ENCODE results near the gene PSMC3IP. TPM values are rescaled to one million over a fixed set of nuclear protein-coding genes. Genes with fewer than 3 reads are reported as not detected.
"Not testable (repeated sequence)": the region's sequence is repeated elsewhere in the genome, so short reads cannot be mapped to it uniquely, and the experiment has no call there.

The PSMC3IP gene
- total RNA-seq, 1 experiment from 2014 or later, result 5.6 TPM

GRCh38 chr17:42552736-42553135, 24.8 kb downstream of the PSMC3IP start, which contains the start of gene HSD17B1:
TSS of gene HSD17B1 (plus strand) at chr17:42552923. CDS start at chr17:42552934, 11 bp downstream.
- not testable (repeated sequence) for H3K27me3 ChIP-seq, H3K36me3 ChIP-seq, H3K9me3 ChIP-seq, DNase-seq
- peak within 1 kb of the TSS; percentile 76 for H3K4me3 ChIP-seq

- H3K27me3 ChIP-seq, result no peaks in the 10 kb centered on the region
- no peak for DNase-seq
These were observed 28.4 kb downstream of the PSMC3IP start for GRCh38 chr17:42548993-42549755.

GRCh38 chr17:42548070-42548837, 29.3 kb downstream of the PSMC3IP start:
- H3K9me3 ChIP-seq, result no peaks in the 10 kb centered on the region
- H3K4me3 ChIP-seq, result no peak overlapping the region
- no peak for DNase-seq
- H3K36me3 ChIP-seq, result peaks cover 9% of the 10 kb centered on the region
- H3K27me3 ChIP-seq, result no peaks in the 10 kb centered on the region

More at GRCh38 chr17:42548993-42549755, 28.4 kb downstream of the PSMC3IP start:
- Histone ChIP-seq H3K4me3 (no peak overlapping the region), H3K36me3 (peaks cover 3% of the 10 kb centered on the region), H3K9me3 (no peaks in the 10 kb centered on the region)

GRCh38 chr17:42547698-42548069, 29.8 kb downstream of the PSMC3IP start:
- no peak for DNase-seq
- Histone ChIP-seq H3K9me3 (no peaks in the 10 kb centered on the region), H3K27me3 (no peaks in the 10 kb centered on the region), H3K4me3 (no peak overlapping the region), H3K36me3 (peaks cover 14% of the 10 kb centered on the region)

GRCh38 chr17:42547001-42547461, 30.5 kb downstream of the PSMC3IP start:
- Histone ChIP-seq H3K36me3 (peaks cover 19% of the 10 kb centered on the region), H3K9me3 (no peaks in the 10 kb centered on the region), H3K4me3 (no peak overlapping the region), H3K27me3 (no peaks in the 10 kb centered on the region)
- no peak for DNase-seq

GRCh38 chr17:42545755-42546505, 31.6 kb downstream of the PSMC3IP start:
- DNase-seq, result not testable (repeated sequence)

GRCh38 chr17:42544874-42545283, 32.6 kb downstream of the PSMC3IP start:
- H3K4me3 ChIP-seq, result no peak overlapping the region
- H3K9me3 ChIP-seq, result no peaks in the 10 kb centered on the region
- no peak for DNase-seq
- peaks cover 30% of the 10 kb centered on the region for H3K36me3 ChIP-seq
- no peaks in the 10 kb centered on the region for H3K27me3 ChIP-seq

More at GRCh38 chr17:42545755-42546505, 31.6 kb downstream of the PSMC3IP start:
- not testable (repeated sequence) for H3K27me3 ChIP-seq, H3K4me3 ChIP-seq, H3K9me3 ChIP-seq
- peaks cover 27% of the 10 kb centered on the region for H3K36me3 ChIP-seq

- H3K4me3 ChIP-seq, result no peak overlapping the region
- H3K9me3 ChIP-seq, result no peaks in the 10 kb centered on the region
- DNase-seq, result no peak
- H3K36me3 ChIP-seq, result peaks cover 44% of the 10 kb centered on the region
- no peaks in the 10 kb centered on the region for H3K27me3 ChIP-seq
These were observed 34.1 kb downstream of the PSMC3IP start for GRCh38 chr17:42543190-42544079.

GRCh38 chr17:42541041-42541833, 36.3 kb downstream of the PSMC3IP start:
- Histone ChIP-seq H3K9me3 (no peaks in the 10 kb centered on the region), H3K27me3 (no peaks in the 10 kb centered on the region), H3K36me3 (peaks cover 54% of the 10 kb centered on the region), H3K4me3 (no peak overlapping the region)
- DNase-seq, result no peak

GRCh38 chr17:42540558-42540957, 37.0 kb downstream of the PSMC3IP start:
- H3K27me3 ChIP-seq, H3K9me3 ChIP-seq, DNase-seq, H3K4me3 ChIP-seq: not testable (repeated sequence)
- peaks cover 54% of the 10 kb centered on the region for H3K36me3 ChIP-seq

- Histone ChIP-seq H3K9me3 (no peaks in the 10 kb centered on the region), H3K27me3 (no peaks in the 10 kb centered on the region), H3K4me3 (no peak overlapping the region), H3K36me3 (peaks cover 47% of the 10 kb centered on the region)
- DNase-seq, result no peak
These were observed 39.0 kb downstream of the PSMC3IP start for GRCh38 chr17:42538482-42538881.

GRCh38 chr17:42537826-42538451, 39.6 kb downstream of the PSMC3IP start:
- Histone ChIP-seq H3K36me3 (peaks cover 42% of the 10 kb centered on the region), H3K4me3 (no peak overlapping the region), H3K27me3 (no peaks in the 10 kb centered on the region), H3K9me3 (no peaks in the 10 kb centered on the region)
- DNase-seq, result no peak

- peaks cover 37% of the 10 kb centered on the region for H3K36me3 ChIP-seq
- no peaks in the 10 kb centered on the region for H3K27me3 ChIP-seq
- no peaks in the 10 kb centered on the region for H3K9me3 ChIP-seq
- DNase-seq, result no peak
- peak overlapping the region; percentile 64 for H3K4me3 ChIP-seq
These were observed 40.2 kb downstream of the PSMC3IP start for GRCh38 chr17:42537156-42537805.

- no peaks in the 10 kb centered on the region for H3K27me3 ChIP-seq
- no peaks in the 10 kb centered on the region for H3K9me3 ChIP-seq
- DNase-seq, result peak; percentile 92
- peaks cover 33% of the 10 kb centered on the region for H3K36me3 ChIP-seq
- H3K4me3 ChIP-seq, result peak overlapping the region; percentile 64
These were observed 41.0 kb downstream of the PSMC3IP start for GRCh38 chr17:42536372-42537155.
